ENCODE data around the gene CMSS1.

CMSS1 gene

GRCh38 chr3:100060685-100061484, 243.2 kb downstream of the CMSS1 start:
- CTCF ChIA-PET, result interaction anchor here (2.0 kb wide), 1 partner anchor 8 kb away, joined by 8 read pairs; no protein-coding TSS in a partner anchor
- H3K9me3 ChIP-seq (ENCODE audit: control insufficient read depth, insufficient read depth, low read depth, low read length), result no peaks in the 10 kb centered on the region
- POLR2A ChIA-PET, result no interaction called here
- H3K36me3 ChIP-seq (ENCODE audit: control insufficient read depth in 2 of 2, insufficient read depth in 1 of 2, low read length in 2 of 2), result no peaks in the 10 kb centered on the region
- H3K4me1 ChIP-seq (ENCODE audit: control insufficient read depth, insufficient read depth, low read length), result no peaks in the 10 kb centered on the region
- no peak overlapping the region for H3K4me3 ChIP-seq (ENCODE audit: low read depth, low read length)
- no peak overlapping the region for H3K27ac ChIP-seq (ENCODE audit: extremely low read depth, low read depth, low read length)
- TF ChIP-seq AEBP2 (tag by site-specific recombination; IDR thresholded peaks at IDR 0.05; ENCODE audit: borderline replicate concordance) (no peak), ZNF133 (tag by site-specific recombination; IDR thresholded peaks at IDR 0.05) (no peak), ZNF223 (tag by site-specific recombination; IDR thresholded peaks at IDR 0.05) (no peak), ZNF354C (tag by site-specific recombination; IDR thresholded peaks at IDR 0.05; ENCODE audit: borderline replicate concordance, low read depth) (no peak), GLIS2 (tag by site-specific recombination; IDR thresholded peaks at IDR 0.05) (no peak), ZBTB6 (tag by site-specific recombination; IDR thresholded peaks at IDR 0.05) (no peak), OSR2 (tag by site-specific recombination; IDR thresholded peaks at IDR 0.05) (peak; percentile 73), ZNF530 (tag by site-specific recombination; IDR thresholded peaks at IDR 0.05; ENCODE audit: low read depth) (no peak), ZNF510 (tag by site-specific recombination; IDR thresholded peaks at IDR 0.05; ENCODE audit: insufficient replicate concordance) (no peak), ZNF488 (tag by site-specific recombination; IDR thresholded peaks at IDR 0.05) (no peak), ZNF837 (tag by site-specific recombination; IDR thresholded peaks at IDR 0.05) (no peak), ZNF274 (IDR thresholded peaks at IDR 0.05; ENCODE audit: low read length) (no peak), ZNF274 (tag by site-specific recombination; IDR thresholded peaks at IDR 0.05; ENCODE audit: borderline replicate concordance) (no peak), ZSCAN5A (tag by site-specific recombination; IDR thresholded peaks at IDR 0.05) (no peak), MEIS1 (CRISPR knock-in tag; IDR thresholded peaks at IDR 0.05; ENCODE audit: borderline replicate concordance) (no peak), ZFHX2 (tag by site-specific recombination; conservative IDR thresholded peaks at IDR 0.05) (peak; percentile 82), ZNF433 (tag by site-specific recombination; IDR thresholded peaks at IDR 0.05; ENCODE audit: low read depth) (no peak), OVOL3 (tag by site-specific recombination; IDR thresholded peaks at IDR 0.05) (no peak), ZNF394 (tag by site-specific recombination; IDR thresholded peaks at IDR 0.05; ENCODE audit: borderline replicate concordance) (peak; percentile 52; the same call in 1 of the 2 replicates), ZNF169 (tag by site-specific recombination; IDR thresholded peaks at IDR 0.05) (no peak), ZNF830 (tag by site-specific recombination; IDR thresholded peaks at IDR 0.05; ENCODE audit: low read depth) (no peak)
- TF ChIP-seq, protein P1, sequence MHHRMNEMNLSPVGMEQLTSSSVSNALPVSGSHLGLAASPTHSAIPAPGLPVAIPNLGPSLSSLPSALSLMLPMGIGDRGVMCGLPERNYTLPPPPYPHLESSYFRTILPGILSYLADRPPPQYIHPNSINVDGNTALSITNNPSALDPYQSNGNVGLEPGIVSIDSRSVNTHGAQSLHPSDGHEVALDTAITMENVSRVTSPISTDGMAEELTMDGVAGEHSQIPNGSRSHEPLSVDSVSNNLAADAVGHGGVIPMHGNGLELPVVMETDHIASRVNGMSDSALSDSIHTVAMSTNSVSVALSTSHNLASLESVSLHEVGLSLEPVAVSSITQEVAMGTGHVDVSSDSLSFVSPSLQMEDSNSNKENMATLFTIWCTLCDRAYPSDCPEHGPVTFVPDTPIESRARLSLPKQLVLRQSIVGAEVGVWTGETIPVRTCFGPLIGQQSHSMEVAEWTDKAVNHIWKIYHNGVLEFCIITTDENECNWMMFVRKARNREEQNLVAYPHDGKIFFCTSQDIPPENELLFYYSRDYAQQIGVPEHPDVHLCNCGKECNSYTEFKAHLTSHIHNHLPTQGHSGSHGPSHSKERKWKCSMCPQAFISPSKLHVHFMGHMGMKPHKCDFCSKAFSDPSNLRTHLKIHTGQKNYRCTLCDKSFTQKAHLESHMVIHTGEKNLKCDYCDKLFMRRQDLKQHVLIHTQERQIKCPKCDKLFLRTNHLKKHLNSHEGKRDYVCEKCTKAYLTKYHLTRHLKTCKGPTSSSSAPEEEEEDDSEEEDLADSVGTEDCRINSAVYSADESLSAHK (tag by site-specific recombination; IDR thresholded peaks at IDR 0.05), result no peak
- TF ChIP-seq, protein P2, sequence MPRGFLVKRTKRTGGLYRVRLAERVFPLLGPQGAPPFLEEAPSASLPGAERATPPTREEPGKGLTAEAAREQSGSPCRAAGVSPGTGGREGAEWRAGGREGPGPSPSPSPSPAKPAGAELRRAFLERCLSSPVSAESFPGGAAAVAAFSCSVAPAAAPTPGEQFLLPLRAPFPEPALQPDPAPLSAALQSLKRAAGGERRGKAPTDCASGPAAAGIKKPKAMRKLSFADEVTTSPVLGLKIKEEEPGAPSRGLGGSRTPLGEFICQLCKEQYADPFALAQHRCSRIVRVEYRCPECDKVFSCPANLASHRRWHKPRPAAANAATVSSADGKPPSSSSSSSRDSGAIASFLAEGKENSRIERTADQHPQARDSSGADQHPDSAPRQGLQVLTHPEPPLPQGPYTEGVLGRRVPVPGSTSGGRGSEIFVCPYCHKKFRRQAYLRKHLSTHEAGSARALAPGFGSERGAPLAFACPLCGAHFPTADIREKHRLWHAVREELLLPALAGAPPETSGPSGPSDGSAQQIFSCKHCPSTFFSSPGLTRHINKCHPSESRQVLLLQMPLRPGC (tag by site-specific recombination; IDR thresholded peaks at IDR 0.05), result no peak
- TF ChIP-seq, protein P3, sequence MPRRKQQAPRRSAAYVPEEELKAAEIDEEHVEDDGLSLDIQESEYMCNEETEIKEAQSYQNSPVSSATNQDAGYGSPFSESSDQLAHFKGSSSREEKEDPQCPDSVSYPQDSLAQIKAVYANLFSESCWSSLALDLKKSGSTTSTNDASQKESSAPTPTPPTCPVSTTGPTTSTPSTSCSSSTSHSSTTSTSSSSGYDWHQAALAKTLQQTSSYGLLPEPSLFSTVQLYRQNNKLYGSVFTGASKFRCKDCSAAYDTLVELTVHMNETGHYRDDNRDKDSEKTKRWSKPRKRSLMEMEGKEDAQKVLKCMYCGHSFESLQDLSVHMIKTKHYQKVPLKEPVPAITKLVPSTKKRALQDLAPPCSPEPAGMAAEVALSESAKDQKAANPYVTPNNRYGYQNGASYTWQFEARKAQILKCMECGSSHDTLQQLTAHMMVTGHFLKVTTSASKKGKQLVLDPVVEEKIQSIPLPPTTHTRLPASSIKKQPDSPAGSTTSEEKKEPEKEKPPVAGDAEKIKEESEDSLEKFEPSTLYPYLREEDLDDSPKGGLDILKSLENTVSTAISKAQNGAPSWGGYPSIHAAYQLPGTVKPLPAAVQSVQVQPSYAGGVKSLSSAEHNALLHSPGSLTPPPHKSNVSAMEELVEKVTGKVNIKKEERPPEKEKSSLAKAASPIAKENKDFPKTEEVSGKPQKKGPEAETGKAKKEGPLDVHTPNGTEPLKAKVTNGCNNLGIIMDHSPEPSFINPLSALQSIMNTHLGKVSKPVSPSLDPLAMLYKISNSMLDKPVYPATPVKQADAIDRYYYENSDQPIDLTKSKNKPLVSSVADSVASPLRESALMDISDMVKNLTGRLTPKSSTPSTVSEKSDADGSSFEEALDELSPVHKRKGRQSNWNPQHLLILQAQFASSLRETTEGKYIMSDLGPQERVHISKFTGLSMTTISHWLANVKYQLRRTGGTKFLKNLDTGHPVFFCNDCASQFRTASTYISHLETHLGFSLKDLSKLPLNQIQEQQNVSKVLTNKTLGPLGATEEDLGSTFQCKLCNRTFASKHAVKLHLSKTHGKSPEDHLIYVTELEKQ (tag by site-specific recombination; IDR thresholded peaks at IDR 0.05; ENCODE audit: borderline replicate concordance), result no peak
